NCI-H1694 (cell line): Measurements from ENCODE around the gene COL4A1.

Experiments
- DNase-seq: peaks from one replicate; lab custom pipeline; 2025; lab: John Stamatoyannopoulos, UW

The COL4A1 gene

DNA sequence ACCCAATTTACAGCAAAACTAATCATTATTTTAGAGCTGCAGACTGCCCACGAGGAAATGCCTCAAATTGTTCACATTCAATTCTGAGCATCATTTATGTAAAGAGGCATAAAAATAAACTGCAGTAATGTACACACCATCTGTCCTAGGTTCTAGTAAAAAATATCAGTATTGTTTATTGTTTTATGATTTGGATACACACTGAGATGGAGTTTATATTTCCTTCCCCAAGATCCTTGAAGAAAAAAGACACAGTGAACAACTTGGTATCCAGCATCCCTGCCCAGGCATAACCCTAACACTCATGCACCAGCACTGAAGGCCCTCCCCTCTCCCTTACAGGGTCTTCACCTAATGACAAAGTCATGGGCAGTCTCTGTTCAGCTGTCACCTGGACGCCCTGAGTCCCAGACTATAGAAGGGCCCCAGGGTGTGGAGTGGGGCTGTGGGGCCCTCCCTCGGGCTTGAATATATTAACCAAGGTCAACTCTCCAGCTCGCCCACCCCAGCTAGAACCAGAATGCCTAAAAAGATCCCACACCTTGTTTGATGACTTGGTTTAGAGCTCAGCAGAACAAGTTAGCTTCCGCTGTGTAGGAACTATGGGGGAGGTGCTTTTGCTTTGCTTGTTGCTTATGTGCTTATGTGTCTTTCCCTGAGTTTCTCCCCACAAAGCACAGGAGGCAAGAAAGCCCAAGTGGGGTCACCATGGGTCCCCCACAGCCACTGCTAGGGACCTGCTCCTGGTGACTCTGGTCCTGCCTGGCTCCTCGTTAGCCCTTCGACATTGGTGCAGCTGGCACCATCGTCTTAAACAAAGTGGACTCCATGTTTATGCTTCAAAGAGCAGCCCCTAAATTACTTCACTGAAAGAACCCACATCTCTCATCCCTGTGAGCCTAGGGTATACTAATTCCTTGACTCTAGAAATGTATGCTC is 111.1 kb downstream of the COL4A1 start:
- no peak for DNase-seq

DNA sequence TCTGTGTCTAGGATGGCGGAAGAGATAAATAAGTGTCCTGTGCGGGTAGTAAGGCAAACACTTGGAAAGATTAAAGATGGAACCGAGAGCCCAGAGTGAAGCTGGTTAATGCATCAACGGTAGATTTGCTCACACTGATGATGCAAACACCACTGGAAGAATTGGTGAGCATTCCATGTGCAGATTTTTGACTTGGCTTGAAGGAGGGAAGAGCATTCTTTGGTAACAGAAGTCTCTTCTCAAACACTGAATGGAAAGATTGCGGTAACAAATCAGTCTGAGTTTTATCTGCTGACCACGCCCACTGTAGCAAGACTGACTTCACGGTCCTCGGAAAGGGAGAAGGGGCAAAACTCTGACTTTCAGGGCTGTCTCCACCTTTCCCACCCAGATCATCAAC is 112.5 kb downstream of the COL4A1 start:
- DNase-seq: no peak

DNA sequence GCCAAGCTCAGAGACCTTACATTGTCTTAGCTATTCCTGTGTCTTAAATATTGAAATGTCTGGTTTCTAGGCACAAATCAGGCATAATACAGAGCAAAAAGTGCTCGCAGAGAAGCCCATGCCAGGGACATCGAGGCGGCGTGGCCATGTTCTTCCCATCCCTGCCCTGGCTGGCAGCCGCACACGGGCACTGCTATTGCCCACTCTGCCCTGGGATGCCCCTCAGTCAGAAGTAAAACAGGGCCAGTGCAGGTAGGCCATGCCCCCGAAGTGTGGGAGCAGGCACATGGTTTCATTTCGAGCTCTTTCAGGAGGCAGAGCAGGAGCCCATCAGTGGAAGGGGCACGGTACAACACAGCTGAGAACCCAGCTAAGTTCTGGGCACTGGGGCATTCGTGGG is 113.5 kb downstream of the COL4A1 start:
- no peak for DNase-seq

DNA sequence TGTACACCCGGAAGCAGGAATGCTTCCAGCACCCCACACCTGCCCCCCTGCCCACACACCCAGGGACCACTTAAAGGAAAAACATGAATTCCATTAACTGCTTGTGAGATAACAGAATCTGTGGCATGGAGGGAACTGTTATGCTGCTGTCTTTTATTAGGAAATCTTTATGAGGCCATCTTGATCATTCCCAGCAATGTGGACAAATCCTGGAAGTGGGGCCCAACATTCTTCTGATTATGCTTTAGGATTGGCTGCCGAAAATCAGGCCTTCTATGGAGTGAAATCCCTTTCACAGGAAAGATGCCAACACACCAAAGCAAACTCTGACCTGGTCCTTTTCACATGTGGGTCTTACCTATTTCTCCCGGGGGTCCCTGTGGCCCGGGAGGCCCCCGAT is 114.5 kb downstream of the COL4A1 start:
- DNase-seq: no peak

DNA sequence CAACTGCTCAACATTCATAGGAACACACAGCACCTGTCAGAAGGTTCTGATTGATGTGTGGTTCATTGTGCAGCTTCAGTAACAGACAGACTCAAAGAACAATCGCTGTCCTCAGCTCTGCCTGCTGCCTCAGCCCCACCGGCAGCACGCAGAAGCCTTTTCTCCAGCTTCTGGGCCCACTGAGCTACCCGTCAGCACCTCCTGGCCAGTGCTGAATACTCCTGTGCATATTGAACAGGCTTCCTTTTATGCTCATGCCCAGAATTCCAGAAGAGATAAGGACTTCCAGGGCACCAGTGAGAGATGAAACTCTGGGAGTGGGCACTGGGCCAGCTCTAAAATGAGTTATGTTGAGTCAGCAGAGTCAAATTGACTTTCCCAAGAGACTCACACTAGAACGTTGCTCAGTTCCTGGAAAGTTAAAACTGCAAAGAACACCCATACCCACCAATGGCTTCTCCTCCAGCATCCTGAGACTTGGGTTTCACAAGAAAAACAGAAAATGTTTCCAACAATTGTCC is 119.3 kb downstream of the COL4A1 start:
- DNase-seq: no peak

DNA sequence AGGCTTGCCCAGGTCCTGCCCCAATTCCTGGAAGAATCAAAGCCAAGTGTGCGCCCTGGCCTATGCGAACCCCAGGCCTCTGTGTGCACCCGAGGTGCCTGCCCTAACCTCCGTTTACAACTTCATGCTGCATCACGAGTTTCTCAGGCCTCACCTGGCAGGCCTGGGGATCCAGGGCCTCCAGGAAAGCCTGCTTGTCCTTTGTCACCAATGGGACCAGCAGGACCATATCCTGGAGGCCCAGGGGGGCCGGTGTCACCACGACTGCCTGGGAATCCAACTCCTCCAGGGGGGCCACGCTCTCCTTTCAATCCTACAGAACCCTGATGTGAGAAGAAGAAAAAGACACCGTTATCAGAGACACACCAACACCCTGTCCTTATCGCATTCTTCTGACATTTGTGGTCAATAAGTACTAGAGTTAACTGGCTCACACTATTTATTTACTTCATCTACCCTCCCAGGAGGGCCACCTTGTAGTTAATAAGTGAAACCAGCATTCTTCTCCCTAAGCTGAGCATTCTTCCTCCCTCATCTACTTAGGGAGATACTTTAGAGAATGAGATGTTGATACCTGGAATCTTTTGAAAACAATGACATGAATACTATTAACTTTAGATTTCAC is 120.6 kb downstream of the COL4A1 start:
- DNase-seq: no peak

DNA sequence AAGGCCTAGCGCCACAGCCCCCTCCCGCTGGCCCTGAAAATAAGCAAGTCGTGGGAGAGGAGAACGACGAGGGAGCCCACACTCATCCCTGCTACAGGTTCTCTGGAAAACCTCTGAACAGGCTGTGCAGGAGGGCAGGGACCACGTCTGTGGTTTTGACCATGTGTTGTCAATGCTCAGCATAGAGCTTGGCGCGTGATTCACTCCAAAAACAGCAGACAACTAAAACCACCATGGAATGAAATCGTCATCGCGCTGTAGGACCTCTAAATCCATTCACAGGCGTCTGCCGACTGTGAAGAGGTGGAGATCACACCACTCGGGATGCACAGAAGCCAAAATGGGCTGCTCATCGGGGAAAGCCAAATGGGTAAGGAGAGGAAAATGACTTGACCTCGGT is 121.3 kb downstream of the COL4A1 start:
- DNase-seq: no peak

DNA sequence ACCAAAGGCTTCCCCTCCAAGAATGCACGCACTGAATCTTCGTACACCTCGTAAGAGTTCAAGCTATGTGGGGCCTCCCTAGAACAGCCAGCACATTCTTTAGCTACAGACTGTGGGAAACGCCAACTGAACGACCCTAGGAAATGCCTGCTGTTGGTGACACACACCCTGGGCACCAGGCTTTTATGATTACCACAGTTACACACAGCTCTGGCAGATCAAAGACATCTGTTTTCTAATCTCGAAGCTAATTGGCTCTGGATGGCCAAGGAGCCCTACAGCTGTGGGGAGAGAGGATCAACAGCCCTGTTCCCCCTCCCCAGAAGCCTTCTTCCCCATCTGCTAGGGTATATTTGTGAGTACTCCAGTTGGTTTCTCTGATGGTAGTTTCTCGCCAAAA is 123.0 kb downstream of the COL4A1 start:
- no peak for DNase-seq

DNA sequence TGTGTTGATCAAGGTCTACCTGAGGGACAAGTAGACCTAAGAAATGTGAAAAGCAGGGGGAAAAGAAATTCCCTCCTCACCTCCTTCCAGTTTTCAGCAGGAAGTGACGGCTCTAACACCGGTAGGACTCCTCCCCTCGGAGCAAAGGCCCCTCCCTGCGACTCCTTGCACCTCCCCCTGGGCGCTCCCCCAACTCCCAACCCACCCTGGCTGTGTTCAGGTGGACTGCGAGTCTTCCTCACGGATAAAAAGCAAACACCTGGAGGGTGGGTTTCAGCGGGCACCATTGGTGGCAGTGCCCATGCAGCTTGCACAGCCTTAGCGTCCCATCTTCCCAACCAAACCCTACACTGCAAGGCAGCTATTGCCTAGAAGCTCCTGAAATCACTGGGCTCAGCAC is 124.5 kb downstream of the COL4A1 start:
- DNase-seq: no peak

DNA sequence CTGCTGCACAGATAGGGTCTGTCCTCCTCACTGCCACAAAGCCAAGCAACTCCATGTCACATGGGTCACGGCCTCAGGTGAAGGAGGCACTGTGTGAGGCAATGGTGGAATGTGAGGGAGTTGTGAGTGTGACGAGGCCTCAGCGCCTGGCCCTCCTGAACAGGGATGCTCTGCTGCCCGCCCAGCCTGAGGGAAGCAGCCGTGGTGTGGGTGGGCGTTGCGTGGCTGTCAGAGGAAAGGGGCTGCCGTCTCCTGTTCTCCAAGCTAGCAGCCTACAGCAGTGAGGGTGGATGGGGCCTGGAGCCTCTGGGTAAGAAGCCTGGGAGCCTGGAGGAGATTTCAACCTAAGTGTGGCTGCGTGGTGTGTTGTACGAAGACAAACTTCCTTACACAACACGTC is 125.0 kb downstream of the COL4A1 start:
- no peak for DNase-seq

DNA sequence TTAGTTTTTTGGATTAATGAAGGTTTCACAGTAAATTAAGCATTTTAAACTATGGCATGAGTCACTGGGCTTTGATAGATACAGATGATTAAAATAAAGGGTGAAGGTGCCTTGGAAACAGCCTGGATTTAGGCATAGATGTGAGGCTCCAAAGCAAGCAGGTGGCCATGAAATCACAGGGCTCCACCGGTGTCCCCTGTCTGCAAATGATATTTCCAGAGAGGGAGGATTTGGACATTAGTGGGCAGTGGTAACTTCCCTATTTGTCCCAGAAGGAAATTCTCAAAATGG is 127.2 kb downstream of the COL4A1 start:
- no peak for DNase-seq

DNA sequence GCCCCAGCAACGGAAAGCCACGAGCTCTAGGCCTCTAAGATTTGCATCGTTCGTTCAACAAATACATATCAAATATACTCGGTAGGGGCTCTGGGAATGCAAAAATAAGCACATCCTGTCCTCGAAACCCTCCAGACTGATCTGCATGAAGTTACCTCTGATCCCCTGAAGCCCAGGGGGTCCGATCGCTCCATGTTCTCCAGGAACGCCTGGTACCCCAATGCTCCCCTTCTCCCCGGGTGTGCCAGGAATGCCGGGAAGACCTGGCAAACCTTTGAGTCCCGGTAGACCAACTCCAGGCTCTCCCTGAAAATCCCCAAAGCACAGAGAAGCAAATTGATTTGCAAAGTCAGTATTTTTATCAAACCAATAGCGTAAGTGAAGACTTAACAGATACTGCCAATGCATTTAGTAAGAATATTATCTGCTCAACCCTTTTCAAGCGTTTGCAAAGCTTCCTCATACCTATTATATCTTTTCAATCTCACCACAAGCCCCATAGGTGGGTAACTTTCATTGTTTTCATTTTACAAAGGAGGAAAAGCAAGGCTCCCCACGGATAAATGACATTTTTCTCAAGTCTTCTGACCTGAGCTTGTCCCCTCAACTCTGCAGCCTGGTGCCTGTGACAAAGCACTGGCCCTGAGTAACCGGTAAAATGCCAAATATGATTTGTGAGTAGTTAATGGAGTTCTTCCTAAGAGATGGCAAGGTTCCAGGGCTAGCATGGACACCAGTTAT is 127.7 kb downstream of the COL4A1 start:
- DNase-seq: no peak

DNA sequence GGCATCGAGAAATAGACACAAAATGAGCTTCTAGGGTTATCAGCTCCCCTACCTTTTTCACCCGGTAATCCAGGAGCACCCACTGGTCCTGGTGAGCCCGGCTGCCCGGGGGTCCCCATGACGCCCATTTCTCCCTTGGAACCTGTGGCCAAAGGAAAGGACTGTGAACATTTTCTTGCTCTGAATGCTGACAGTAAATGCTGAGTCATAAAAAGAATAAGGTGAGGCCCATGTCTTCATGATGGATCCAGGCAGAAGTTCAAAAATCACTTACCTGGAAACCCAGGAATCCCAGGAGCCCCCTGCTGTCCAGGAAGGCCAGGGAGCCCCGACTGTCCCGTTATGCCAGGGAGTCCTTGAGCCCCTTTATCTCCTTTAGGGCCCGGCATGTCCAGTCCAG is 129.2 kb downstream of the COL4A1 start:
- DNase-seq: no peak

DNA sequence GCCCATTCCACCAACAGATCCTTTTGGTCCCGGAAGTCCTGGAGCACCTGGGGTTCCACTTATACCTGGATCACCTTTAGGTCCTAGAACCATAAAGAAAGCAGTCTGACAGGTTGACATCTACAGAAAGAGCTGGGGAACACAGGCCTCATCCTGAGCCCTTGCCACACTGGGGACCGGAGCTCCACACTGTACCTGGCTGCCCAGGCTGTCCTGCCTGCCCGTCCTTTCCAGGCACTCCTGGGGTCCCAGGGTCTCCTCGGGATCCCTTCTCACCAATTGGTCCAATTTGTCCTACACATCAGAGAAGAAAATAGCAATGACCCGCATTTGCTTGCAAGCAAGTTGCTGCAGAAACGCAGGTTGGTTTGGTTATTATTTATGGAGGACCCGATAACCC is 130.5 kb downstream of the COL4A1 start:
- DNase-seq: no peak

DNA sequence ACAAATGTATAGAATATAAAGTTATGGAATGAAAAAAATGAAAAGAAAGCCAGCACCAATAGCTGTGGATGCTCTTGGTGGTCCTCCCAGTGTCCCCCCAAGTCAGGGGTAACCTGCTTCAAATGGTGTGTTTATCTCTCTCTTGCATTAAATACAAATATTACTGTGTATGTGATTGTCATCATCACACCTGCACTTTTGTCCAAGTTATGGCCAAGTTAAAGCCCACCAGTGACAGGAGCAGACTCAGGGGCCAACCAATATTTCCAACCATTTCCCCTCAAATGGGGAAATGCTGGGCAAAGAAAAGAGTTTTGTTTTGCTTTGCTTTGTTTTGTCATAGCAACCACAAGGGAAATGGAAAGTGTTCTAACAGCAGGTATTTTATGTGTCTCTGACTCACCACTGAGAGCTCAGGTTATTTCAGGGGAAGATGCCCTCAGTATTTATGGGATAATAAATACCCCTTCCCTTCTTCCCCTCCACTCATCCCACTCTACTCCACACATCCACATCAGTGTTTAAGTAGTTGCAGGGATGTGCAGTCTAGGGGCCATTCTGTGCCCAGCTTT is 133.6 kb downstream of the COL4A1 start:
- DNase-seq: no peak

DNA sequence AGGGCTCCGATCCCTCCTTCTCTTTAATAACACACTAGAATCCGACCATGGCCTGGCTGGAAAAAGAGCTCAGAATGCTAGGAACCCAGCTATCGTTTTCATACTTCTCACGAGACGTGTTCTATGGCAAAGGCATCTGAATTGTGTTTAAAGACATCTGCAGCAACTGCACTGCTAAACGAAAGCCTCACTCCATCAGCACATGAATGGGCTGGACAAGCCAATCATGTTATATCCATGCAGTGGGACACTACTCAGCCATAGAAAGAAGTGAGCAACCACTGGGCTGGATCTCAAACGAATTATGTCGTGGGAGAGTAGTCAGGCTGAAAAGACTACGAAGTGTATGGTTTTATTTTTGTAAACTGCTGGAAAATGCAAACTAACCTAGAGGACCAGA is 136.1 kb downstream of the COL4A1 start:
- DNase-seq: no peak

DNA sequence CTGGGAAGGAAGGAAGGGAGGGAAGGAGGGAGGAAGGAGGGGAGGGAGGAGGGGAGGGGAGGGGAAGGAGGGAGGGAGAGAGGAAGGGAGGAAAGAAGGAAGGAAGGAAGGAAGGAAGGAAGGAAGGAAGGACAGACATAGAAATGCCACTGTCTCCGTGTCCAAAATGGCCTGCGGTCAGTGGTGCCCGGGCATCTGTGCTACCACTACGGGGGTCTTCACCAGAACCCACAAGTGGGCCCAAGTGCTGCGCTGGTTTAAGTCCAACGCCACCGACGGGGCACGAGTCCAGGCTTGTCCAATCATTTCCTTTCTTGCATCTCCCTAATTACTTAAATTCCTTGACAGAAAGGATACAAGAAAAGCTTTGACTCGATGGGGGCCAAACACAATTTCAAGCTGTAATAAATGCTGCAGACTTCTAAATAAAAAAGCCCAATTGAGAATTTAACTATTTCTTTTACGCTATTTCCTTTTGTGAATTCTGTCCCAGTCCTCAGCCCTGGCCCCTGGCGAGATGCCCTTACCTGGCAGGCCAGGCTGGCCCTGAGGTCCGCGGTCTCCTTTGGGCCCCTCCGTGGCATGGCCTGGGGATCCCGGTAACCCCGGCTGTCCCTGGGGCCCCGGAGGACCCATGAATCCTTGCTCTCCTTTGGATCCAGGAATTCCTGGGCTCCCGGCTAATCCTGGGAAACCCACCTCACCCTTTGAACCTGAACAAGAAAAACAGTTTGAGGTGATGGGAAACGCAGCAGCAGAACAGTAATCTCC is 136.8 kb downstream of the COL4A1 start:
- DNase-seq: no peak

DNA sequence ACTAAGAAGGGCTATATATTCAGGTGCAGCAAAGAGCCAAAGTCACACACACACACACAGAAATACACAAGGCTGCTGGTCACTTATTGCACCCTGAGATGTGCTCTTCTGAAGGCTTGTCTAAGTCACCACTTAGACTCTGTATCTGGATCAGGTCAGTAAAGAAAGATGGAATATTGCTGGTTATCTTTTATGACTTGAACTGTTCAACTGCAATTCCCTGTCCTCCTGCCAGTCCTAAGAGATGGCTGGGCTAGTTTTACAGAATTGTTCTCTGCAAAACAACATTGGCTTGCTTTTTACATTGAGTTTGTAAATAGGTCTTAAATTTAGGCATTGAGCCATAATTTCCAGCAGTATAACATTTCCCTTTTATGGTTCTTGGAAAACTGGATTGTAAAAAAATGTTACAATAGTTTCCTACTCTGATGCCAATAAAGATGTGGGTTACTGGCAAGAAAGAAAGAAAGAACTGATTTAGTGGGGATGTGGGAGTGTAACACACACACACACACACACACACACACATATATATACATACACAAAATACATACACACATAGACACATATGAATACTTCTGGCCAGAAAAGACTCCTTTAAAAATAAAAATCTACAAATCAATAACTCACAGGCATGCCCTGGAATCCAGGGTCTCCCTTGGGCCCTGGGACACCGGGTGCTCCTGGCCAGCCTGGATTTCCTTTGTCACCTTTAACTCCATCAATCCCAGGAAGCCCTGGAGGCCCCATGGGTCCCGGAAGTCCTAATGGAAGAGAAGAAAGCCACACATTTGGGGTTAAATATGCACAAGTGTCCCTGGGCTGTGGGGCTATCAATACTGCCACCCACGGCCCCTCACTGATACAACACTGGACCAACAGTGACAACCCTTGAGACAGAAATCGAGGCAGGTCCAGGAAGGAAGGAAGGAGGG is 137.7 kb downstream of the COL4A1 start:
- DNase-seq: no peak

DNA sequence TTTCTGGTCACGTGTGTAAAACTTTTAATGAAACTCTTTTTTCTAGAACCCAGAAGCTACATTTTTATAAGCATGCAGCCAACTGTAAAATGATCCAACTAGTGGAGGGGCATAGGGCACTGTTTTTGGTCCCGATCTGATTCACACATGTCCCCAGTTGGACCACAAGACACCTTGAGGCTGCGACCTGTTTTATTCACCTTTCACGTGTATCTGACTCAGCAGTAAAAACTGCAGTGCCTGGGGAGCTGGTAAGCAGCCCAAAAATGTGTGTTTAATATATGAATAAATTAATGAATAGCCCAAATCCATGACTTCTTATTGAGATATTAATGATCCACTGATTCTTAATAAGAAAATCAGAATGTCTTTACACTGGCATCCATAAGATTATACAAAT is 140.4 kb downstream of the COL4A1 start:
- DNase-seq: no peak

DNA sequence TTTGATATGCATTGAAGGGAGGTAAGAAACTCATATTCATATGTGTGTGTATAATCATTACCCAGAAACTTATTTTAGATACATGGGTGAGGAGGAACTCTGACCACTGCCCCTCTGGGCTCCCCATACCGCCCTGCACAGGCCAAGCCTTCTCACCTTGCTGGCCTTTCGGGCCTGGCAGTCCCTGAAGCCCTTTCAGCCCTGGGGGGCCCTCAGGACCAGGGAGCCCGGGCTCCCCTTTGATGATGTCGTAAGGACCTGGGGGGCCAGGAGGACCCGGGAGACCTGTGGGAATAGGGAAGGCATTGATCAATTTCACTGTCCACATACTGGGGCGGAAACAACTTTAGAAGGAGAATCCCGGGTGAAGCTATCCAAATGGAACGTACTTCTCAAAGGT is 142.3 kb downstream of the COL4A1 start:
- DNase-seq: no peak
